ENCODE measurements around the gene UBXN1.
A peak's percentile ranks its signal among the peaks of the same experiment; 100 is the strongest.

Gene UBXN1

DNA sequence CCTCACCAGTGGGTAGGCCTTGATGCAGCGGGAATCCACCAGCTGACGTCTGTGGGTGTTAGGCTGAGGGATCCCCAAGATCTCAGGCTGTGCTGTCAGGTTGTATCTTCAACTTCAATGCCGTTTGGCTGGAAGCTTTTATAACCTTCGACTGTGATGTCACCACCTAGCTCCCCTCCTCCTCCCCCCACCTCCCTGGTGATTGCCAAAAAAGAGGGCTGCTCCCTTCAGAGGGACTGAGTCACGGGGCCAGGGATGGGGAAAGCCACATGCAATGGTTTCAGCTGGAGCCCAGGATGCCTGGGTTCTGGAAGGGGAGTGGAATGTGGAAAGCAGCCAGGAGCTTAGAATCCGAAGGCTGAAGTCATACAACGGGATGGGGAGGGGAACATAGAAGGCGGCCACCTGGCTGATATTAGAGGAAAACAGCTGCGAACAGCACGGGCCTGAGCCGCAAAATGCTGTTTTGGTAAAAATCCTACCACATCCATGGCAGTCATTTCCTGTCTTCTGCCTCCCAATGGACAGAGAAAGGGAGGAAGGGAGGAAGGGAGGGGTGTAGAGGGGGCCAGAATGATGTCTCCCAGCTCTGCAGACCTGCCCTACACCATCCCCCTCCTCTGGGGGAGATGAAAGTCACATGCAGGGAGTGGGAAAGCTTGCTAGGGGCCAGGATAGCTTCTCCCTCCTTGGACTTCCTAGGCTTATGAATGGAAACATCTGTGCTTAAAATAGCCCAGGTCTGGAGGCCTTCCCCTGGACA, 10.7 kb upstream of the UBXN1 start, which contains the start of gene LRRN4CL:
LRRN4CL (minus strand) TSS at position 110 of the 763 bp plus-strand sequence. CDS start 1,022 bp downstream, outside the sequence.
- H3K9me3 ChIP-seq (ENCODE audit: severe bottlenecking): no peaks in the 10 kb centered on the region
- peaks cover 21% of the 10 kb centered on the region for H3K36me3 ChIP-seq (ENCODE audit: low read depth)
- DNase-seq (ENCODE audit: low spot score) (no peak), ATAC-seq (ENCODE audit: low read depth) (peak; percentile 59)
- TF ChIP-seq, protein P1, sequence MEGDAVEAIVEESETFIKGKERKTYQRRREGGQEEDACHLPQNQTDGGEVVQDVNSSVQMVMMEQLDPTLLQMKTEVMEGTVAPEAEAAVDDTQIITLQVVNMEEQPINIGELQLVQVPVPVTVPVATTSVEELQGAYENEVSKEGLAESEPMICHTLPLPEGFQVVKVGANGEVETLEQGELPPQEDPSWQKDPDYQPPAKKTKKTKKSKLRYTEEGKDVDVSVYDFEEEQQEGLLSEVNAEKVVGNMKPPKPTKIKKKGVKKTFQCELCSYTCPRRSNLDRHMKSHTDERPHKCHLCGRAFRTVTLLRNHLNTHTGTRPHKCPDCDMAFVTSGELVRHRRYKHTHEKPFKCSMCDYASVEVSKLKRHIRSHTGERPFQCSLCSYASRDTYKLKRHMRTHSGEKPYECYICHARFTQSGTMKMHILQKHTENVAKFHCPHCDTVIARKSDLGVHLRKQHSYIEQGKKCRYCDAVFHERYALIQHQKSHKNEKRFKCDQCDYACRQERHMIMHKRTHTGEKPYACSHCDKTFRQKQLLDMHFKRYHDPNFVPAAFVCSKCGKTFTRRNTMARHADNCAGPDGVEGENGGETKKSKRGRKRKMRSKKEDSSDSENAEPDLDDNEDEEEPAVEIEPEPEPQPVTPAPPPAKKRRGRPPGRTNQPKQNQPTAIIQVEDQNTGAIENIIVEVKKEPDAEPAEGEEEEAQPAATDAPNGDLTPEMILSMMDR (IDR thresholded peaks at IDR 0.05; ENCODE audit: poor library complexity, severe bottlenecking): no peak
- H3K27ac ChIP-seq (ENCODE audit: poor library complexity, severe bottlenecking): no peak within 1 kb of the TSS
- H3K4me1 ChIP-seq (ENCODE audit: insufficient read depth, poor library complexity, severe bottlenecking): no peaks in the 10 kb centered on the region
- H3K27me3 ChIP-seq (ENCODE audit: insufficient read depth, poor library complexity, severe bottlenecking): no peaks in the 10 kb centered on the region
- H3K4me3 ChIP-seq (ENCODE audit: severe bottlenecking): no peak within 1 kb of the TSS

DNA sequence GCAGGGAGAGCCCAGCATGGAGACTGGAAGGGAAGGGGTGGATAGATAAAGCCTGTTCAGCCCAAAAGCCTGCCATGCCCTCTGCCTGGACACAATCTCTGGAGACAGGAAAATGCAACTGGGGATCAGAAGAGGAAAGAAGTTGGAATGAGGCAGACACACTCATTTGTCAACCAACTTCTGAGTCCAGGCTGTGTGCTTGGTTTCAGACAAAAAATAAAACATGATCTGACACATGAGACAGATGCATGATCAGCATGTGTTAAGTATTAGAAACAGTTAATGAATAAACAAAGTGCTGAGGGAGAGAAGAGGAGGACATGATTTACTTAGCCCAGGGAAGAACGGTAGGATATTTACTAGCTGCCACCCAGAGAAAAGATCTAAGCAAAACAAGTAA, 9.6 kb upstream of the UBXN1 start:
- Histone ChIP-seq H3K36me3 (ENCODE audit: low read depth) (peaks cover 21% of the 10 kb centered on the region), H3K4me3 (ENCODE audit: severe bottlenecking) (no peak overlapping the region), H3K27me3 (ENCODE audit: insufficient read depth, poor library complexity, severe bottlenecking) (no peaks in the 10 kb centered on the region), H3K27ac (ENCODE audit: poor library complexity, severe bottlenecking) (no peak overlapping the region), H3K4me1 (ENCODE audit: insufficient read depth, poor library complexity, severe bottlenecking) (no peaks in the 10 kb centered on the region), H3K9me3 (ENCODE audit: severe bottlenecking) (no peaks in the 10 kb centered on the region)
- DNase-seq (ENCODE audit: low spot score) (no peak), ATAC-seq (ENCODE audit: low read depth) (no peak)
- TF ChIP-seq, protein P1 (IDR thresholded peaks at IDR 0.05; ENCODE audit: poor library complexity, severe bottlenecking): no peak

- H3K9me3 ChIP-seq (ENCODE audit: severe bottlenecking): no peaks in the 10 kb centered on the region
- H3K27me3 ChIP-seq (ENCODE audit: insufficient read depth, poor library complexity, severe bottlenecking): no peaks in the 10 kb centered on the region
- no peak overlapping the region for H3K4me3 ChIP-seq (ENCODE audit: severe bottlenecking)
- TF ChIP-seq, protein P1 (IDR thresholded peaks at IDR 0.05; ENCODE audit: poor library complexity, severe bottlenecking): no peak
- no peaks in the 10 kb centered on the region for H3K4me1 ChIP-seq (ENCODE audit: insufficient read depth, poor library complexity, severe bottlenecking)
- ATAC-seq (ENCODE audit: low read depth) (no peak), DNase-seq (ENCODE audit: low spot score) (no peak)
- H3K36me3 ChIP-seq (ENCODE audit: low read depth): peaks cover 16% of the 10 kb centered on the region
- H3K27ac ChIP-seq (ENCODE audit: poor library complexity, severe bottlenecking): no peak overlapping the region
These were observed 8.9 kb upstream of the UBXN1 start for GRCh38 chr11:62687508-62688396.

- TF ChIP-seq, protein P1 (IDR thresholded peaks at IDR 0.05; ENCODE audit: poor library complexity, severe bottlenecking): no peak
- Histone ChIP-seq H3K27ac (ENCODE audit: poor library complexity, severe bottlenecking) (no peak overlapping the region), H3K9me3 (ENCODE audit: severe bottlenecking) (no peaks in the 10 kb centered on the region), H3K36me3 (ENCODE audit: low read depth) (peaks cover 6% of the 10 kb centered on the region), H3K4me1 (ENCODE audit: insufficient read depth, poor library complexity, severe bottlenecking) (peaks cover 9% of the 10 kb centered on the region), H3K27me3 (ENCODE audit: insufficient read depth, poor library complexity, severe bottlenecking) (no peaks in the 10 kb centered on the region), H3K4me3 (ENCODE audit: severe bottlenecking) (no peak overlapping the region)
- ATAC-seq (ENCODE audit: low read depth) (no peak), DNase-seq (ENCODE audit: low spot score) (no peak)
These were observed 3.6 kb upstream of the UBXN1 start for GRCh38 chr11:62682518-62682917.

Data from RWPE2 (cell line).